GM19372 (cell line): ENCODE measurements around the gene TNNT1.

Experiments used
- ATAC-seq: cut with Tn5 transposase; IDR thresholded peaks from one replicate; pipeline ENCODE4 v1.9.1; 2021; ENCODE audit warnings: mild to moderate bottlenecking, low read depth, moderate library complexity; ENCODE audit not compliant: unreplicated experiment

TNNT1 gene

DNA sequence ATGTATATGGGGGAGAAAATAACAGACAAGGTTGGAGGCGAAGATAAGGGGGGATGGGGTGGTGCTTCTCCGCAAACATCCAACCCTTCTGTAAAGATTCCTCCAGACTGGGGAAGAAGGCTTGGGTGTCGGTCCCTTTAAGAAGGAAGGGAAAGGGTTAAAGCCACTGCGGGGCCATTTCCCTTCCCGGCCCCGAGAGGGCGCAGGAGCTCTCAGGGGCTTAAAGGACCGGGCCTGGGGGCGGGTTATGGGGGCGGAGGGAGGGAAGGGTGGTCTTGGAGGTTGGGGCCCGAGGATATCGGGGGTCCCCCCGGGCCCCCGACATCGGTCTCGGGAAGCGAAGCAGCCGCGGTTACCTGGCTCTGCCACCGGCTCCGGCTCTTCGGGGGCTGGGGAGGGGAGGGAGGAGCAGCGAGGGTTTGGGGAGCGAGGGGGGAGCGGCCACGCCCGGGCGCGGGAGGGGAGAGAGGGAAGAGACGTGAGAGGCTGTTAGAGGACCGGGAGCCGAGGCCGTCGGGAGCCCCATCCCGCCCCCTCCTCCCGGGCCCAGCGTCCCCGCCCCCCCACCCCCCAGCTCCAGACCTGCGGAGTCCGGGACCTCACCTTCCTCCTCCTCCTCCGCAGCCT, 2.8 kb downstream of the TNNT1 start:
- ATAC-seq: no peak

DNA sequence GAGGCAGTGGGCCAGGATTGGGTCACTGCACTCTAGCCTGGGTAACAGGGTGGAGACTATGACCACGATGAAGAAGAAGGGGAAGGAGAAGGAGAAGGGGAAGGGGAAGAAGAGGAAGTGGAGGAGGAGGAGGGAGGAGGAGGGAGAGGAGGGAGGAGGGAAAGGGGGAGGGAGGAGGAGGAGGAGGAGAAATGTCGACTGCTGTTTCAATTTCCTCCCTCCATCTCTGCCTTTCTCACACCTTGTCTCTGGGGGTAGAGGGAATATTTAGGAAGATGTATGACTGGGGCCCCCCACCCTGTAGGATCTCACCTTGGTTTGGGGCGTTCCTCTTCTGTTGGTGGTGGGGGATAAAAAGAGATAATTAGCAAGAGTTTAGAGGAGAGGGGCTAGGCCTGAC, 3.8 kb downstream of the TNNT1 start:
- ATAC-seq: no peak

DNA sequence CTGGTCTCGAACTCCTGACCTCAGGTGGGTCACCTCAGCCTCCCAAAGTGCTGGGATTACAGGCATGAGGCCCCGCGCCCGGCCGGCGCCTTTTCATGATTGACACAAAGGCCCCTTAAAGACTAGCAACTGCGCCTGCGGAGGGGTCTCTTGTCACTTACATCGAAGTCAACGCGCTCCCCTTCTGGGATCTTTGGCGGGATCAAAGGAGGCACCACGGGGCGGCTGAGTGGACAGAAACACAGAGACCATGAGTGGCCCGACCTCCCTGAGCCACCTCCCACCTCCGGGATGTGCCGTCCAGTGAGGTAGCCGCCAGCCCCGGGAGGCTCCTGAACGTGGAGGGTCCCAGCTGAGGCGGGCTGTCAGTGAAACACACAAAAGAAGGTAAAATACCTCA, 7.3 kb downstream of the TNNT1 start:
- no peak for ATAC-seq

DNA sequence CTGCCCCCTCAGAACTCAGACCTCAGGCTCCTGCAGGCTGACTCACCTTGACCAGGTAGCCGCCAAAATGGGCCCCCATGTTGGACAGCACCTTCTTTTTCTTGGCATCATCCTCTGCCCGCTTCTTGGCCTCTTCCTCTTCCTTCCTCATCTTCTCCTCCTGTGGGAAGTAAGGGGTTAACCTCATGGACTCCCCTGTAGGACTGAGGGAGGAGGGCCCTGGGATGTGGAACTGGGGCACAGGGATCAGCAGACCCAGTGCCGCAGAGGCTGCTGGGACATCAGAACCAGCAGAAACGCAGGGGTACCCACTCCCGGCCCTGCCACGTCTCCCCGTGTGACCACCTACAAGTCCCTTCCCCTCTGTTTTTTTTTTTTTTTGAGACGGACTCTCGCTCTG, 11.1 kb downstream of the TNNT1 start:
- ATAC-seq: no peak

DNA sequence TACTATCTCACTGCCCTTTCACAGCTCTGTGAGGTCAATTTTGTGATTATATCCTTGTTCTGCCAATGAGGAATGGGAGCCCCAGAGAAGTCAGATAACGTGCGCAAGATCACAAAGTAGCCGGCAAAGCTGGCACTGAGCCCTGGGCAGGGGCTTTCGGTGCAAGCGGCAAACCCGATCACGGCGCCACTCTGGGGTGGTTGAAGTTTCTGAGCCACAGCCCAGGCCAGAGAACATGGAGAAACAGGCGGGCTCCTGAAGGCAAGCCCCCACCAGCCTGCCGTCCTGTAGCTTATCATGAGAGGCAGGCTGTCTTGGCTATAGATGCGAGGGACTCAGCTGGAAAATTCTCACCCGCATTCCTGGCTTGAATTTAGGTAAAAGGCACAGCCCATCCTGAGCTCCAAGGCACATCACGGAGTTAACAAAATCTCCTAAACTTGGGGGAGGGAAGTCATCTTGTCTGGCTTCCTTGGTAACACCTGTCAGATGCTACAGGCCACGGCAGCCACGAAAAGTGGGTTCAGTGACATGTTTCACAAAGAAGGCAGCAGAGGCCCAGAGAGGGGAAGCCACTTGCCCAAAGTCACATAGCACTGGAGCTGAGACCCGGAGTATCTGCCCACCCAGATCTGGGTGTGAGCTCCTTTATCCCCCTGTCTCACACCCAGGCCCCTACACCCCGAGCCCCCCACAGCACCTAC, 12.5 kb downstream of the TNNT1 start:
- no peak for ATAC-seq

DNA sequence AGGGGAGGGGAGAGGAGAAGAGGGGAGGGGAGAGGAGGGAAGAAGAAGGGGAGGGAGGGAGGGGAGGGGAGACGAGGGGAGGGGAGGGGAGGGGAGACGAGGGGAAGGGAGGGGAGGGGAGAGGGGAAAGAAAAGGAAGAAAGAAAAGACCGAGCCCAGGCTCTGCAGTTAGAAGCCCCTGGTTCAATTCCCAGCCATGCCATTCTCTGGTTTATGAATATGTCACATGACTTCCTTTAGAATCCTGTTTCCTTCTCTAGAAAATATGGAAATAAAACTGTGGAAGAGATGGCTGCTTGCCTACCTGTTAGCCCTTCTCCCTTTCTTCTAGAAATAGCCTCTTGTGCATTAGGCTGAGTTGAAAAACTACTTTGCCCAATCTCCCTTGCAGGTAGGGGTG, 14.3 kb downstream of the TNNT1 start:
- ATAC-seq: no peak

DNA sequence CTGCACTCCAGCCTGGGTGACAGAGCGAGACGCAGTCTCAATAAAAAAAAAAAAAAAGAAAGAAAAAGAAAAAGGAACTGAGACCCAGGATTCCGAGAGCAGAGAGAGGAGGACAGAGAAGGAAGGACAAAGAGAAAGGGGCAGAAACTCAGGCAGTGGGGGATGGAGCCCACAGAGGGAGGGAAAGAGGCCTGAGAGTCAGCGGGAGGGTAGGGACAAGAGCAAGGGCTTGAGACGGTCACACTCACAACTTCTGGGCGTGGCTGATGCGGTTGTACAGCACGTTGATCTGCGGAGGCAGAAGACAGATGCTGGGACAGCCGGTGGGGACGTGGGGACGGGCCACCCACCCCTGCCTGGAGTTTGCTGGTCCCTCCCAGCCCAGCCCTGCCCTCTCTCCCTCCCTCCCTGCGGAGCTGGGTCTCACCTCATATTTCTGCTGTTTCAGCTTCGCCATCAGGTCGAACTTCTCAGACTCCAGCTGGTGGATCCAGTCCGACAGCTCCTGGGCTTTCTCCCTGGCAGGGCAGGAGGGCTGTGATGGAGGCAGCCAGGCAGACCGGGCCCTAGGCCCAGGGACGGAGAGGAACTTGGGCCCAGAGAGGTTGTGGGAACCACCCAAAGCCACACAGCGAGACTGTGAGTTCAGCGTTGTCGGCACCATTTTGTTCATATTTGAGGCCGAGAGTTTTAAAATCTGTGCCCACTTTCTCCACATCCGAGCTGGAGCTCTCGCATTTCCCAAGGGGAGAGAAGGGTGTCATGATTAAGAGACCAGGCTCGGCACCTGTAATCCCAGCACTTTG, 15.2 kb downstream of the TNNT1 start:
- ATAC-seq: no peak

DNA sequence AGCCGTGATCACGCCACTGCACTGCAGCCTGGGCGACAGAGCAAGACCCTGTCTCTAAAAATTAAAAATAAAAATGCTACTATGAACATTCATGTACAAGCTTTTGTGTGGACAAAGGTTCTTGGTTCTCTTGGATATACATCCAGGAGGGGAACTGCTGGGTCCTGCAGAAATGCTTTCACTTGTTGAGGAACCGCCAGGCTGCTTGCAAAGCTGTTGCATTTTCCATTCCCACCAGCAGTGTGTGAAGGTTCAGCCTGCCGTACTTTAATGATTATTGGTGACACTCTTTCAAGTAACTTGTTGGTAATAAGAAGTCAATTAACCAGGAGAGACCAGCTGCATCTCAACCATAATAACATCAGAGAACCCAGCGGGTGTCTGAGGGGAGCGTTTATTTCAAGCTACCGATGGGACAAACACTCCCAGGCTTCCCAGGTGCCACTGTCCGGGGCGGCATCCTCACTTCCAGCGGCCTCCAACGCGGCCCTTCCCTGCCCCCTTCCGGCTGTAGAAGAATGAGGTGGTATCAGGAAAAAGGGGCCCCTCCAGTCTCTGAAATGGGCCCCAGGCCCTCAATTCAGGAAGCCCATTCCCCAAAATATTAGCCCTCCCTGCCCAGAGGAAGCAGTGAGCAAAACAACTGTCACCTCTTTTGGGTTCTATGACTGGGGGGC, 16.4 kb downstream of the TNNT1 start:
- ATAC-seq: no peak

DNA sequence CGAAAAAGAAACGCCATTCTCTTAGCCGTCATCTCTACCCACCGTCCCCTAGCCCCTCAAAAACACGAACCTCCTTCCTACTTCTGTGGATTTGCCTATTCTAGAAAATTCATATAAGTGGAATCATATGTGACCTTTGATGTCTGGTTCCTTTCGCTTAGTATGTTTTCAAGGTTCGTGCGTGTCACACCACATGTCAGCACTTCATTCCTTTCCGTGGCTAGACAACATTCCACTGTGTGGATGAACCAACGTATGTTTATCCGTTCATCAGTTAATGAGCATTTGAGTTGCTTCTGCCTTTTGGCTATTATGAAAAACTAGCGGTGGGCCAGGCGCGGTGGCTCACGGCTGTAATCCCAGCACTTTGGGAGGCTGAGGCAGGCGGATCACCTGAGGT, 17.6 kb downstream of the TNNT1 start:
- ATAC-seq: no peak

DNA sequence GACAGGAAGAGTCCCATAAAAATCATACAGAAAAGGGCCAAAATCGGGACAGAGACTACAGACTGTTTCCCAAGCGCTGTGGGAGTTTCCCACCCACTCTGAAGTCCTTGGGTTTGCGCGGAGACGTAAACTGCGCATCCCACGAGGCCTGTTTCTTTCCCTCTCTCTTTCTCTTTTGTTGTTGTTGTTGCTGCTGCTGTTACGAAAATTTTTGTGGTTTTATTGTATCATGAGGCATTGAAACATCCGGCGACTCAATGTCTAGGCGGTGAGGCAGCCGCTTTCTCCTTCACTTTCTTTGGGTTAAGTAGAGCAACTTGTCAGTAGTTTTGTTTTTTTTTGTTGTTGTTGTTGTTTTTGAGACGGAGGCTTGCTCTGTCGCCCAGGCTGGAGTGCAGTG, 30.0 kb downstream of the TNNT1 start:
- ATAC-seq: no peak

DNA sequence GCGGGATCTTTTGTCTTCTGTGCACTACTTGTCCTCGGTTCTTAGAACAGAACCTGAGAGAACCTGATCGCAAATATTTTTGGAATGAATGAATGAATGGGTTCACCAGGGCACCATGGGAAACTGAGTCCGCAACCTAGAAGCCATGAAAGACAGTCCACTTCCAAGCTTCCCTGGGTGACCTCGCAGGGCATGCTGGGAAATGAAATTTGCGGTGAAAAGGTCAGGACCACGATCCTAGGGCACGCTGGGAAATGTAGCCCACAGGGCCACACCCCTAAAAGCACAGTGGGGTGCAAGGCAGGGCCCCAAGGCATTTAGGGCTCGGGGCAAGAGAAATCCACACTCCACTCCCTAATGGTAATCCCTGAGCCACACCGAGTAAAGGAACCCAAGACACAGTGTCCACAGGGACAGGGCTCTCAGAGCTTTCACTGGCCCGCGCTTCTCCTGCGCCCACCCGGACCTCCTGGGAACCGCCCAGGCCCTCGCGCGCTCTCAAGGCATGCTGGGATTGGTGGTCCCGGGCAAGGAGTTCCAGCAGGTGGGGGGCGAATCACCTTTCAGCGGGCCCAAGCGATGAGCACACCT, 30.5 kb downstream of the TNNT1 start:
- no peak for ATAC-seq

DNA sequence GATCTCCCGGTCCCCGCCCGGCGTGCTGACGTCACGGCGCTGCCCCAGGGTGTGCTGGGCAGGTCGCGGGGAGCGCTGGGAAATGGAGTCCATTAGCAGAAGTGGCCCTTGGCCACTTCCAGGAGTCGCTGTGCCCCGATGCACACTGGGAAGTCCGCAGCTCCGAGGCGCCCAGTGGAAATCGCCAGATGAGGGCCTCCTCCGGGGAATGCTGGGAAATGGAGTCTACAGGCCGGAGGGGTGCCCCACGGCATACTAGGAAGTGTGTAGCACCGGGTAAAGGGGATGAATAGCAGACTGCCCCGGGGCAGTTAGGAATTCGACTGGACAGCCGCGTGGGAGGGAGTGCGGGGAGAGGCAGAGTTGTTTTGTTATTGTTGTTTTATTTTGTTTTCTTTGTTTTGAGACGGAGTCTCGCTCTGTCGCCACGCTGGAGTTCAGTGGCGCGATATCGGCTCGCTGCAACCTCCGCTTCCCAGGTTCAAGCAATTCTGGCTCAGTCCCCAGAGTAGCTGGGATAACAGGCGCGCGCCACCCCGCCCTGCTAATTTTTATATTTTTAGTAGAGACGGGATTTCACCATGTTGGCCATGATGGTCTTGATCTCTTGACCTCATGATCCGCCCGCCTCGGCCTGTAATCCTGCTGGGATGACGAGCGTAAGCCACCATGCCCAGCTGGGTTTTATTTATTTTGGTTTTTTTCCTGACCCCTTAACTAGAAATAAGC, 31.2 kb downstream of the TNNT1 start:
- peak; percentile 91 for ATAC-seq

DNA sequence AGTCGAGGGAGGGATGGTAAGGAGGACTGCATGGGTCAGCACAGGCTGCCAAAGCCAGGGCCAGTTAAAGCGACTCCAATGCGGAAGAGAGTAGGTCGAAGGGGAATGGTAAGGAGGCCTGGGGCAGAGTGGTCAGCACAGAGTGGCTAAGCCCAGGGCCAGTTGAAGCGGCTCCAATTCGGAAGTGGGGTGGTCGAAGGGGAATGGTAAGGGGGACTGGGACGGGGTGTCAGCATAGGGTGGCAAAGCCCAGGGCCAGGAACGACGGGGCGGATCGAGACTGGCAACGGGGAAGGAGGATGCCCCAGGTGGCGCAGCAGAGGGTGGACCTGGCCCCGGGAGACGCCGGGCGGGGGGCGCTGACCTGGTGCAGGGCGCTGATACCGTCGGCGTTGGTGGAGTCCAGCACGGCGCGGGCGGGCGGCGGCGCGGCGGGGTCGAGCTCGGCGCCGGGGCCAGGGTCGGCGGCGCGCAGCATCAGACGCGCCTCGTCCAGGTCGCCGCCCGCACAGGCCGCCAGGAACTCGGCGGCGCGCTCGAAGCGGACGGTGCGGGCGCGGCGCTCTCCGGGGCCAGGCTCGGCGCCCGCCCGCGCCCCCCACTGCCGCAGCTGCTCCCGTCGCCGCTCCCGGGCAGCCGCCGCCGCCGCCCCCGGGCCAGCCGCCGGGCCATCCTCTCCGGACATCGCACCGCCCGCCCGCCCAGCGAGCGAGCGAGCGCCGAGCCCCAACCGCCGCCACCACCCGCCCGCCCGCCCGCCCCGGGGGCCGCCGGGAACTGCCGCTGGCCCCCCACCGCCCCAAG, 31.9 kb downstream of the TNNT1 start, which contains the start of gene PPP1R12C:
PPP1R12C (minus strand) TSS at position 779 of the 804 bp plus-strand sequence; CDS start at position 685, 94 bp downstream.
- ATAC-seq: no peak

DNA sequence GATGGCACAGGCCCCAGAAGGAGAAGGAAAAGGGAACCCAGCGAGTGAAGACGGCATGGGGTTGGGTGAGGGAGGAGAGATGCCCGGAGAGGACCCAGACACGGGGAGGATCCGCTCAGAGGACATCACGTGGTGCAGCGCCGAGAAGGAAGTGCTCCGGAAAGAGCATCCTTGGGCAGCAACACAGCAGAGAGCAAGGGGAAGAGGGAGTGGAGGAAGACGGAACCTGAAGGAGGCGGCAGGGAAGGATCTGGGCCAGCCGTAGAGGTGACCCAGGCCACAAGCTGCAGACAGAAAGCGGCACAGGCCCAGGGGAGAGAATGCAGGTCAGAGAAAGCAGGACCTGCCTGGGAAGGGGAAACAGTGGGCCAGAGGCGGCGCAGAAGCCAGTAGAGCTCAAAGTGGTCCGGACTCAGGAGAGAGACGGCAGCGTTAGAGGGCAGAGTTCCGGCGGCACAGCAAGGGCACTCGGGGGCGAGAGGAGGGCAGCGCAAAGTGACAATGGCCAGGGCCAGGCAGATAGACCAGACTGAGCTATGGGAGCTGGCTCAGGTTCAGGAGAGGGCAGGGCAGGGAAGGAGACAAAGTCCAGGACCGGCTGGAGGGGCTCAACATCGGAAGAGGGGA, 32.7 kb downstream of the TNNT1 start:
- ATAC-seq: no peak

DNA sequence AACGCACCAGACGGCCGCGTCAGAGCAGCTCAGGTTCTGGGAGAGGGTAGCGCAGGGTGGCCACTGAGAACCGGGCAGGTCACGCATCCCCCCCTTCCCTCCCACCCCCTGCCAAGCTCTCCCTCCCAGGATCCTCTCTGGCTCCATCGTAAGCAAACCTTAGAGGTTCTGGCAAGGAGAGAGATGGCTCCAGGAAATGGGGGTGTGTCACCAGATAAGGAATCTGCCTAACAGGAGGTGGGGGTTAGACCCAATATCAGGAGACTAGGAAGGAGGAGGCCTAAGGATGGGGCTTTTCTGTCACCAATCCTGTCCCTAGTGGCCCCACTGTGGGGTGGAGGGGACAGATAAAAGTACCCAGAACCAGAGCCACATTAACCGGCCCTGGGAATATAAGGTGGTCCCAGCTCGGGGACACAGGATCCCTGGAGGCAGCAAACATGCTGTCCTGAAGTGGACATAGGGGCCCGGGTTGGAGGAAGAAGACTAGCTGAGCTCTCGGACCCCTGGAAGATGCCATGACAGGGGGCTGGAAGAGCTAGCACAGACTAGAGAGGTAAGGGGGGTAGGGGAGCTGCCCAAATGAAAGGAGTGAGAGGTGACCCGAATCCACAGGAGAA, 33.5 kb downstream of the TNNT1 start:
- no peak for ATAC-seq

DNA sequence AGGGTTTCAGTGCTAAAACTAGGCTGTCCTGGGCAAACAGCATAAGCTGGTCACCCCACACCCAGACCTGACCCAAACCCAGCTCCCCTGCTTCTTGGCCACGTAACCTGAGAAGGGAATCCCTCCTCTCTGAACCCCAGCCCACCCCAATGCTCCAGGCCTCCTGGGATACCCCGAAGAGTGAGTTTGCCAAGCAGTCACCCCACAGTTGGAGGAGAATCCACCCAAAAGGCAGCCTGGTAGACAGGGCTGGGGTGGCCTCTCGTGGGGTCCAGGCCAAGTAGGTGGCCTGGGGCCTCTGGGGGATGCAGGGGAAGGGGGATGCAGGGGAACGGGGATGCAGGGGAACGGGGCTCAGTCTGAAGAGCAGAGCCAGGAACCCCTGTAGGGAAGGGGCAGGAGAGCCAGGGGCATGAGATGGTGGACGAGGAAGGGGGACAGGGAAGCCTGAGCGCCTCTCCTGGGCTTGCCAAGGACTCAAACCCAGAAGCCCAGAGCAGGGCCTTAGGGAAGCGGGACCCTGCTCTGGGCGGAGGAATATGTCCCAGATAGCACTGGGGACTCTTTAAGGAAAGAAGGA, 34.4 kb downstream of the TNNT1 start:
- no peak for ATAC-seq

DNA sequence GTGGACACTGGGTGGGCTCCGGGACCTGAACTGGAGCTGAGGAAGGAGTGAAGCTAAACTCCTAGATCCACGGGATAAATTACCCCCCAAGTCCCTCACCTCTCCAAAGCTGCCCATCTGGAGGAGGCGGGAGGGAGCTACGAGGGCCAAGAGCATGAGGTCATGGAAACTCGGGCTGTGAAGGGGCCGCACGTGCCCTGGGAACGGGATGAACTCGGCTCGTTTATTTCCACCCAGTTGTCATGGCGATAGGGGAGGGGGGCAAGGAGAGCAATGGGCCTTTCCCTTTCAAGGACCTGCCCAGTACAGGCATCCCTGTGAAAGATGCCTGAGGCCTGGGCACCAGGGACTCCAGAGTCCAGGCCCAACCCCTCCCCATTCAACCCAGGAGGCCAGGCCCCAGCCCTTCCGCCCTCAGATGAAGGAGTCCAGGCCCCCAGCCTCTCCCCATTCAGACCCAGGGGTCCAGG, 35.4 kb downstream of the TNNT1 start:
- no peak for ATAC-seq
